IgD-negative memory B cell (primary cell): ENCODE results near the gene ADARB2. TPM values are rescaled to one million over a fixed set of nuclear protein-coding genes. Genes with fewer than 3 reads are reported as not detected.
"Not testable (repeated sequence)": the region's sequence is repeated elsewhere in the genome, so short reads cannot be mapped to it uniquely, and the experiment has no call there.

Source experiments
- H3K27ac Mint-ChIP-seq, 3 donors: one replicate each; pipeline ENCODE4 v1.8.0; 2020 to 2022; ENCODE audit warnings: mild to moderate bottlenecking in 3 of 3, mixed read lengths in 3 of 3, moderate library complexity in 1 of 3
- H3K27me3 Mint-ChIP-seq: one replicate; pipeline ENCODE4 v1.8.0; 2021; ENCODE audit warnings: mixed read lengths
- H3K36me3 Mint-ChIP-seq: one replicate; pipeline ENCODE4 v1.8.0; 2020; ENCODE audit warnings: mild to moderate bottlenecking, mixed read lengths
- H3K4me1 Mint-ChIP-seq, 3 donors: one replicate each; pipeline ENCODE4 v1.8.0; 2020 to 2022; ENCODE audit warnings: mixed read lengths in 3 of 3, mild to moderate bottlenecking in 1 of 3
- H3K4me3 Mint-ChIP-seq, 4 donors: one replicate each; pipeline ENCODE4 v1.8.0; 2020 to 2022; ENCODE audit warnings: mild to moderate bottlenecking in 4 of 4, mixed read lengths in 4 of 4, moderate library complexity in 3 of 4
- H3K9me3 Mint-ChIP-seq, 3 donors: one replicate each; pipeline ENCODE4 v1.8.0; 2020 to 2021; ENCODE audit warnings: mixed read lengths in 3 of 3, mild to moderate bottlenecking in 1 of 3
- polyA plus RNA-seq: library from polyadenylated mRNA; unstranded; fragments of 300-500 nt; fragmentation: Illumina TruSeq; gene quantifications from one replicate; pipeline ENCODE4 v1.2.3, GENCODE V29; 2021

The ADARB2 gene
- polyA plus RNA-seq, 1 donor from 2014 or later = not detected

DNA sequence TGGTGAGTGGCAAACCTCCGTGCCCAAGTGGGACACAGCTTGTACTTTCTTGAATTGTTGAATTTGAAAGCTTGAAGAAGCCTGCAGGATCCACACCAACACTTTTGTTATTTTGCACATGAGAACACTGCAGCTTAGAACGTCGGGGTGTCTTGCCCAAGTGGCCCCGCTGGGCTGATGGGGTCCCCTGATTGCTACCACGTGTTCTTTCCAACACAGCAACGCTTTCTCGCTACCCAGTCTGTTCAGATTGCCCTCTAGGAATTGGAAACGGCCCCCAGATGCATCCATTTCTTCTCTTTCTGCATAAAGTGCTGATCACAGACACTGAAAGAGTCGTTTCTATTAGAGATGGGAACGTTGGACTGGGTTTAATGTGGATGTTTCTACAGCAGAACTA is 268.5 kb downstream of the ADARB2 start:
- peaks cover 27% of the 10 kb centered on the region for H3K27me3 Mint-ChIP-seq
- peaks cover 3 to 11% (median 9%) of the 10 kb centered on the region in 3 donors for H3K4me1 Mint-ChIP-seq
- H3K36me3 Mint-ChIP-seq = no peaks in the 10 kb centered on the region
- no peak overlapping the region for H3K4me3 Mint-ChIP-seq
- no peak overlapping the region for H3K27ac Mint-ChIP-seq
- H3K9me3 Mint-ChIP-seq = no peaks in the 10 kb centered on the region

GRCh38 chr10:1467334-1468076 is 269.8 kb downstream of the ADARB2 start:
- peaks cover 15% of the 10 kb centered on the region for H3K27me3 Mint-ChIP-seq
- peak overlapping the region in 1 of 3 donors; percentile 67 for H3K27ac Mint-ChIP-seq
- H3K4me1 Mint-ChIP-seq = peaks cover 9 to 24% (median 17%) of the 10 kb centered on the region in 3 donors
- no peaks in the 10 kb centered on the region for H3K9me3 Mint-ChIP-seq
- no peak overlapping the region for H3K4me3 Mint-ChIP-seq
- H3K36me3 Mint-ChIP-seq = no peaks in the 10 kb centered on the region

DNA sequence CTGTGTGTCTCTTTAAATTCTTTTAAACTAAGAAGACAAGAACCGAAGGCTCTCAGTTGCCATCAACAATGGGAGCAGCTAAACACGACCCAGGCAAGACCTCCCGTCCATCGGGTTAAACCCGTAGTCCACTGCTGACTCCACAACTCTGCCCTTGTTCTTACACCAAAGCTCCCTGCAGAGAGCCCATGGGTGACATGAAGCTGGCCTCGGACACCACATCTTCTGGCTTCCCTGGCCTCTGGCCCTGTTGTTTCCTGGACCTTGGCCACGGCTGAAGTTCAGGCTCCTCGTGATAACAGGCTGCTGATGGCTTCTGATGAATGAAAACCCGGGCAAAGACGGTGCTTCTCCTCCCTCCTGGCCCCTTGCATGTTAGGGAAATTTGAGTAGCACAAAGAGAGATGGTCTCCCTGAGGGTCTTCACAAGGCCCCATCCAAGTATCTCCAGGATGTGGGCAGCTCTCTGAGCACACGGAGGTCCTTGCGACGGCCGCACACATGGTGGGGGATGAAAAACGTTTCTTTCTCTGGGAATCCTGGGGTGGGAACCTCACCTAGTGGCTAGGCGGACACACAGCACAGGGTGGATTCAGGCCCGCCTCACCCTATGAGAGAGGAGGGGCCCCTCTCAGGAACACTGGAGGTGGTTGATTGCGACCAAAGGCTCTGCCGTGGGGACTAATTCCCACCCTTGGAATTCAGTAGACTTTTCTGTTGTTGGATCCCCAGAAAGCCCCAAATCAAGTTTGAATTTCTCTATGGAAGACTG is 271.1 kb downstream of the ADARB2 start:
- no peaks in the 10 kb centered on the region for H3K9me3 Mint-ChIP-seq
- H3K4me3 Mint-ChIP-seq = peak overlapping the region; percentile 61 to 88 (median 75)
- peaks cover 9 to 26% (median 20%) of the 10 kb centered on the region in 3 donors for H3K4me1 Mint-ChIP-seq
- no peak overlapping the region for H3K27ac Mint-ChIP-seq
- H3K36me3 Mint-ChIP-seq = no peaks in the 10 kb centered on the region
- peaks cover 13% of the 10 kb centered on the region for H3K27me3 Mint-ChIP-seq

- H3K4me1 Mint-ChIP-seq = peaks cover 14 to 30% (median 25%) of the 10 kb centered on the region in 3 donors
- no peaks in the 10 kb centered on the region for H3K9me3 Mint-ChIP-seq
- peak overlapping the region; percentile 61 to 88 (median 75) for H3K4me3 Mint-ChIP-seq
- no peaks in the 10 kb centered on the region for H3K36me3 Mint-ChIP-seq
- peak overlapping the region in 2 of 3 donors; percentile 70 to 89 for H3K27ac Mint-ChIP-seq
- peaks cover 13% of the 10 kb centered on the region for H3K27me3 Mint-ChIP-seq
These were observed 271.9 kb downstream of the ADARB2 start for GRCh38 chr10:1465418-1465911.

DNA sequence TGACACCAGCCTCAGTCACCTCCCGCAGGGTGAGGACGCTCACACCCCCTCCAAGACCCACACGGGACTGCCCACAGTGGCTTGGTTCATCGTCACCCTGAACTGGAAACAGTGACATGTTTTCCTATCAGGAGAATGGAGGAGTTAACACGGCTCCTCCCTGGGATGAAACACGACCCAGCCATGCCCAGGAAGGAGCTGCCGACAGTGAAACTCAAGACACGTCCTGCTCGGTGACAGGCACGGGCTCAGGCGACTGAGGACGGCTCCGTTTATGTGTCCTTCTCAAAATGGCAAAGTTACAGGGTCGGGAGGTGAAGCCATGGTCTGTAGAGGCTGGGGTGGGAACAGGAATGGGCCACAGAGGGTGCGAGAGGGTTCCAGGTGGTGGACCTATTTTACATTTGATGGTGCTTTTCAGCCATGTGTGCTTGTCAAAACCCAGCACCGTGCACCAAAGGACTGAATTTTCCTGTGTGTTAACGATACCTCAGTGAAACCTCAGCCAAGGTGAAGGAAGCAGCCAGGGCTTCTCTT is 272.4 kb downstream of the ADARB2 start:
- Mint-ChIP-seq H3K36me3 (no peaks in the 10 kb centered on the region), H3K27ac (peak overlapping the region in 2 of 3 donors; percentile 70 to 89), H3K4me1 (peaks cover 14 to 29% (median 25%) of the 10 kb centered on the region in 3 donors), H3K9me3 (no peaks in the 10 kb centered on the region), H3K4me3 (peak overlapping the region; percentile 61 to 88 (median 75)), H3K27me3 (peaks cover 11% of the 10 kb centered on the region)

- Mint-ChIP-seq H3K4me3 (peak overlapping the region in 1 of 4 donors; percentile 43), H3K4me1 (peaks cover 11 to 29% (median 25%) of the 10 kb centered on the region in 3 donors), H3K27me3 (peaks cover 11% of the 10 kb centered on the region)
- not testable (repeated sequence) for H3K27ac Mint-ChIP-seq, H3K9me3 Mint-ChIP-seq, H3K36me3 Mint-ChIP-seq
These were observed 273.4 kb downstream of the ADARB2 start for GRCh38 chr10:1463971-1464370.

DNA sequence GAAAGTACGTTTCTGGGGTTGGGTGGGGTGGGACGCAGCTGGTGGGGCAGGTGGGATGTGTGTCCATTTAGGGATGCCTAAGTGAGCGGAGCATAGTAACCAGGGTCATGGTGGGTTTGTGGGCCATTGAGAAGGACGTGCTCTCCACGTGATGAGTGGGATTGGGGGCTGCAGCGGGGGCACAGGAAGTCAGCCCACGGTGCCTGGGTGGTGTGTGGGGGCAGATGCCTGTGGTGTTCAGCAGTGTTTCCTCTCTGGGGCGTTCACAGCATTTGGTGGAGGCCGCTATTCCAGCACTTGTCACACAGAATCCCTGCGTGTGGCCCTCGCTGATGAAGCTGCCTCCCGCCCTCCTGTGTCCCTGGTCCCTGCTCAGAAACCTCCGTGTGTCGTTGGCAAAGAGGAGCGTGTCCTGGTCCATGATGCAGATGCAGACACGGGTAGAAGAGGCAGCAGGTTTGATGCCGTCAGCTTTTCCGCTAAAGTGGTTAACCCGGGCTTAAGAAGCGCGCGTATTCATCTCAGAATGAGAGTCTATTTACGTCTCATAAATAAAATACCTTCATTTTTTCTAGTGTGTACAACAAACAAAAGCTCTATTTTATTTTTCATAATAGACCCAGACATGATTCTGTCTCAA is 274.2 kb downstream of the ADARB2 start:
- no peaks in the 10 kb centered on the region for H3K36me3 Mint-ChIP-seq
- peaks cover 11 to 30% (median 25%) of the 10 kb centered on the region in 3 donors for H3K4me1 Mint-ChIP-seq
- no peak overlapping the region for H3K27ac Mint-ChIP-seq
- peaks cover 0 to 2% (median 0%) of the 10 kb centered on the region in 3 donors for H3K9me3 Mint-ChIP-seq
- H3K4me3 Mint-ChIP-seq = peak overlapping the region in 3 of 4 donors; percentile 38 to 68 (median 43)
- peaks cover 11% of the 10 kb centered on the region for H3K27me3 Mint-ChIP-seq

DNA sequence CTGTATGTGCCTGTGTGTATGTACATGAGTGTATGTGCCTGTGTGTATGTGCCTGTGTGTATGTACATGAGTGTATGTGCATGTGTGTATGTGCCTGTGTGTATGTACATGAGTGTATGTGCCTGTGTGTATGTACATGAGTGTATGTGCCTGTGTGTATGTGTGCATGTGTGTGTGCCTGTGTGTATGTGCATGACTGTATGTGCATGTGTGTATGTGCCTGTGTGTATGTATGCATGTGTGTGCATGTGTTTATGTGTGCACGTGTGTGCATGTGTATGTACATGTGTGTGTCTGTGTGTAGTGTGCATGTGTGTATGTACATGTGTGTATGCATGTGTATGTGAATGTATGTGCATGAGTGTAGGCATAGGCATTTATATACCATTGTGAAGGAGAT is 274.8 kb downstream of the ADARB2 start:
- H3K4me3 Mint-ChIP-seq = peak overlapping the region in 1 of 4 donors; percentile 3
- no peak overlapping the region for H3K27ac Mint-ChIP-seq

GRCh38 chr10:1462032-1462431 is 275.3 kb downstream of the ADARB2 start:
- Mint-ChIP-seq H3K36me3 (peaks cover 2% of the 10 kb centered on the region), H3K4me1 (peaks cover 11 to 33% (median 30%) of the 10 kb centered on the region in 3 donors), H3K27ac (no peak overlapping the region), H3K9me3 (peaks cover 0 to 2% (median 0%) of the 10 kb centered on the region in 3 donors), H3K27me3 (peaks cover 8% of the 10 kb centered on the region), H3K4me3 (no peak overlapping the region)

More for the DNA sequence above, 274.8 kb downstream of the ADARB2 start:
- Mint-ChIP-seq H3K36me3 (peaks cover 2% of the 10 kb centered on the region), H3K27me3 (peaks cover 8% of the 10 kb centered on the region), H3K4me1 (peaks cover 11 to 33% (median 29%) of the 10 kb centered on the region in 3 donors), H3K9me3 (peaks cover 0 to 2% (median 0%) of the 10 kb centered on the region in 3 donors)

- Mint-ChIP-seq H3K27ac (peak overlapping the region in 2 of 3 donors; percentile 6 to 59), H3K9me3 (peaks cover 0 to 2% (median 0%) of the 10 kb centered on the region in 3 donors), H3K4me3 (no peak overlapping the region), H3K4me1 (peaks cover 11 to 33% (median 32%) of the 10 kb centered on the region in 3 donors), H3K27me3 (peaks cover 8% of the 10 kb centered on the region), H3K36me3 (peaks cover 4% of the 10 kb centered on the region)
These were observed 276.3 kb downstream of the ADARB2 start for GRCh38 chr10:1461016-1461415.

GRCh38 chr10:1459664-1460063 is 277.7 kb downstream of the ADARB2 start:
- not testable (repeated sequence) for H3K27me3 Mint-ChIP-seq, H3K4me3 Mint-ChIP-seq, H3K9me3 Mint-ChIP-seq, H3K27ac Mint-ChIP-seq, H3K36me3 Mint-ChIP-seq
- peaks cover 17 to 36% (median 25%) of the 10 kb centered on the region in 3 donors for H3K4me1 Mint-ChIP-seq

GRCh38 chr10:1454951-1455350 is 282.4 kb downstream of the ADARB2 start:
- H3K4me1 Mint-ChIP-seq = peaks cover 23 to 37% (median 27%) of the 10 kb centered on the region in 3 donors
- peak overlapping the region; percentile 8 to 94 (median 91) for H3K27ac Mint-ChIP-seq
- peak overlapping the region; percentile 2 to 89 (median 30) for H3K4me3 Mint-ChIP-seq
- peaks cover 9% of the 10 kb centered on the region for H3K36me3 Mint-ChIP-seq
- H3K9me3 Mint-ChIP-seq = peaks cover 8 to 14% (median 12%) of the 10 kb centered on the region in 3 donors
- peaks cover 5% of the 10 kb centered on the region for H3K27me3 Mint-ChIP-seq

DNA sequence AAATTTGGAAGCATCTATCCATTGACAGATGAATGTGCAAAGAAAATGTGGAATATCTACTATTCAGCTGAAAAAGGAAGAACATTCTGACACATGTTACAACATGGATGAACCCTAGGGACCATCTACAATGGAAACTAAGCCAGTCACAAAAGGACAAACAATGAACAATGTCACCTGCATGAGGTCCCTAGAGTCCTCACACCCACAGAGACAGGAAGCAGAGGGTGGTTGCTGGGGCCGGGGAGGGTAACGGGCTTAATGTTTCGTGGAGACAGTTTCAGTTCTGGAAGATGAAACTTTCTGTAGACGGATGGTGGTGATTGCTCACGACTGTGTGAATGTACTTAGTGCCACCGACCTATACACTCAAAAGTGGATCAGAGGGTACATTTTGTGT is 282.9 kb downstream of the ADARB2 start:
- Mint-ChIP-seq H3K4me1 (peaks cover 23 to 37% (median 27%) of the 10 kb centered on the region in 3 donors), H3K4me3 (peak overlapping the region; percentile 2 to 89 (median 52)), H3K27me3 (peaks cover 5% of the 10 kb centered on the region), H3K27ac (peak overlapping the region; percentile 8 to 94 (median 91)), H3K36me3 (peaks cover 9% of the 10 kb centered on the region), H3K9me3 (peaks cover 8 to 14% (median 12%) of the 10 kb centered on the region in 3 donors)

GRCh38 chr10:1452777-1453176 is 284.5 kb downstream of the ADARB2 start:
- Mint-ChIP-seq H3K9me3 (peaks cover 6 to 14% (median 12%) of the 10 kb centered on the region in 3 donors), H3K4me1 (peaks cover 19 to 39% (median 31%) of the 10 kb centered on the region in 3 donors), H3K27ac (no peak overlapping the region), H3K36me3 (peaks cover 7% of the 10 kb centered on the region), H3K4me3 (peak overlapping the region in 1 of 4 donors; percentile 83), H3K27me3 (peaks cover 5% of the 10 kb centered on the region)
